22Rv1 (cell line): ENCODE measurements around the gene IL32.

Source experiments
- ZFX ChIP-seq: fragments of 450-650 bp; IDR thresholded peaks from 2 replicates; pipeline ENCODE4 v1.6.1; 2017; ENCODE audit warnings: antibody characterized with exemption, borderline replicate concordance
- TF ChIP-seq, protein P1 (sequence below): fragments of 450-650 bp; IDR thresholded peaks from 2 replicates; pipeline ENCODE4 v1.5.1; 2017; ENCODE audit warnings: mild to moderate bottlenecking

DNA sequence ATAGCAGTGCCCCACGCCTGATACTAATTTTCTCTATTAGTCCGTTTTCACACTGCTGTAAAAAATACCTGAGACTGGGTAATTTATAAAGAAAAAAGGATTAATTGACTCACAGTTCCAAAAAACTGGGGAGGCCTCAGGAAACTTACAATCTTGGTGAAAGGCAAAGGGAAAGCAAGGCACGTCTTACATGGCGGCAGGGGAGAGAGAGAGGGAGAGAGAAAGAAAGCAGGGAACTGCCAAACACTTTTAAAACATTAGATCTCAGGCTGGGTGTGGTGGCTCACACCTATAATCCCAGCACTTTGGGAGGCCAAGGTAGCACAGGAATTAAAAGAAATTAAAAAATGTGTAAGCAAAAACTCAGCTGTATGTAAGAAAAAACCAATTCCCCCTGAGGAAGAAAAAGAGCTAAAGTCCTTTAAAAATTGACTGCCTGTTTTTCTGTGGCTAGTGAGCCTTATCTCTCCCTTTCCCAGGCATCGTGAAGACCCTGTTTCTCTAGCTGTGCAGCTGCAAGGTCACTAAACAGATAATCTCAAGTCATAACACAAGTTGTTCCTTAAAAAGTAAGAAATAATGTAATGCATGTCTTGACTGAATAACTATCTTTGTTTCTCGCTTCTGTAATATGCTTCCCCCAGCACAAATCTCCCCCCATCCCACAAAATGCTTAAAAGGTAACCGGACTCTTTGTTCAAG, 19.7 kb downstream of the IL32 start:
- TF ChIP-seq, protein P1, sequence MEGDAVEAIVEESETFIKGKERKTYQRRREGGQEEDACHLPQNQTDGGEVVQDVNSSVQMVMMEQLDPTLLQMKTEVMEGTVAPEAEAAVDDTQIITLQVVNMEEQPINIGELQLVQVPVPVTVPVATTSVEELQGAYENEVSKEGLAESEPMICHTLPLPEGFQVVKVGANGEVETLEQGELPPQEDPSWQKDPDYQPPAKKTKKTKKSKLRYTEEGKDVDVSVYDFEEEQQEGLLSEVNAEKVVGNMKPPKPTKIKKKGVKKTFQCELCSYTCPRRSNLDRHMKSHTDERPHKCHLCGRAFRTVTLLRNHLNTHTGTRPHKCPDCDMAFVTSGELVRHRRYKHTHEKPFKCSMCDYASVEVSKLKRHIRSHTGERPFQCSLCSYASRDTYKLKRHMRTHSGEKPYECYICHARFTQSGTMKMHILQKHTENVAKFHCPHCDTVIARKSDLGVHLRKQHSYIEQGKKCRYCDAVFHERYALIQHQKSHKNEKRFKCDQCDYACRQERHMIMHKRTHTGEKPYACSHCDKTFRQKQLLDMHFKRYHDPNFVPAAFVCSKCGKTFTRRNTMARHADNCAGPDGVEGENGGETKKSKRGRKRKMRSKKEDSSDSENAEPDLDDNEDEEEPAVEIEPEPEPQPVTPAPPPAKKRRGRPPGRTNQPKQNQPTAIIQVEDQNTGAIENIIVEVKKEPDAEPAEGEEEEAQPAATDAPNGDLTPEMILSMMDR: no peak
- no peak for TF ChIP-seq ZFX
